Measurements from ENCODE around the gene GKN1. TPM values are rescaled to one million over a fixed set of nuclear protein-coding genes. Genes with fewer than 3 reads are reported as not detected.

GKN1 gene
- total RNA-seq, 1 donor from 2014 or later: not detected

- Mint-ChIP-seq H3K27me3 (ENCODE audit: unreplicated experiment) (peaks cover 2% of the 10 kb centered on the region), H3K4me1 (ENCODE audit: unreplicated experiment) (peaks cover 10% of the 10 kb centered on the region)
Observed at GRCh38 chr2:69007169-69007568, 32.7 kb downstream of the GKN1 start.

GRCh38 chr2:69007603-69008002 is 33.2 kb downstream of the GKN1 start:
- peaks cover 2% of the 10 kb centered on the region for H3K36me3 Mint-ChIP-seq (ENCODE audit: low read depth, unreplicated experiment)

More at GRCh38 chr2:69007169-69007568, 32.7 kb downstream of the GKN1 start:
- Mint-ChIP-seq H3K4me3 (ENCODE audit: unreplicated experiment) (no peak overlapping the region), H3K36me3 (ENCODE audit: low read depth, unreplicated experiment) (no peaks in the 10 kb centered on the region), H3K9me3 (ENCODE audit: unreplicated experiment) (no peaks in the 10 kb centered on the region), H3K27ac (ENCODE audit: unreplicated experiment) (no peak overlapping the region)
- no peak for TF ChIP-seq CTCF (IDR thresholded peaks at IDR 0.05; ENCODE audit: unreplicated experiment)
- no peak for DNase-seq (ENCODE audit: low spot score)

GRCh38 chr2:69010437-69011194 is 36.2 kb downstream of the GKN1 start:
- no peak for DNase-seq (ENCODE audit: low spot score)
- no peaks in the 10 kb centered on the region for H3K9me3 Mint-ChIP-seq (ENCODE audit: unreplicated experiment)
- H3K4me1 Mint-ChIP-seq (ENCODE audit: unreplicated experiment): peaks cover 26% of the 10 kb centered on the region
- H3K27ac Mint-ChIP-seq (ENCODE audit: unreplicated experiment): no peak overlapping the region
- TF ChIP-seq CTCF (IDR thresholded peaks at IDR 0.05; ENCODE audit: unreplicated experiment): no peak
- no peak overlapping the region for H3K4me3 Mint-ChIP-seq (ENCODE audit: unreplicated experiment)
- H3K27me3 Mint-ChIP-seq (ENCODE audit: unreplicated experiment): peaks cover 6% of the 10 kb centered on the region
- peaks cover 4% of the 10 kb centered on the region for H3K36me3 Mint-ChIP-seq (ENCODE audit: low read depth, unreplicated experiment)

More at GRCh38 chr2:69007603-69008002, 33.2 kb downstream of the GKN1 start:
- Mint-ChIP-seq H3K27ac (ENCODE audit: unreplicated experiment) (no peak overlapping the region), H3K4me1 (ENCODE audit: unreplicated experiment) (peaks cover 13% of the 10 kb centered on the region), H3K27me3 (ENCODE audit: unreplicated experiment) (peaks cover 2% of the 10 kb centered on the region), H3K9me3 (ENCODE audit: unreplicated experiment) (no peaks in the 10 kb centered on the region), H3K4me3 (ENCODE audit: unreplicated experiment) (no peak overlapping the region)
- DNase-seq (ENCODE audit: low spot score): no peak
- no peak for TF ChIP-seq CTCF (IDR thresholded peaks at IDR 0.05; ENCODE audit: unreplicated experiment)

- TF ChIP-seq CTCF (IDR thresholded peaks at IDR 0.05; ENCODE audit: unreplicated experiment): no peak
- Mint-ChIP-seq H3K36me3 (ENCODE audit: low read depth, unreplicated experiment) (peaks cover 4% of the 10 kb centered on the region), H3K27me3 (ENCODE audit: unreplicated experiment) (peaks cover 6% of the 10 kb centered on the region), H3K4me3 (ENCODE audit: unreplicated experiment) (no peak overlapping the region), H3K9me3 (ENCODE audit: unreplicated experiment) (no peaks in the 10 kb centered on the region), H3K4me1 (ENCODE audit: unreplicated experiment) (peaks cover 26% of the 10 kb centered on the region), H3K27ac (ENCODE audit: unreplicated experiment) (no peak overlapping the region)
- no peak for DNase-seq (ENCODE audit: low spot score)
Observed at GRCh38 chr2:69011611-69012157, 37.2 kb downstream of the GKN1 start.
